Suprapubic skin (tissue), 3 donors: ENCODE results near the gene NDN.

Experiments
- CTCF ChIP-seq, 2 donors: fragments of 200-600 bp in 1 of 2; fragments of 450-650 bp in 1 of 2; sonication (generic) in 1 of 2; IDR thresholded peaks; one replicate each; pipeline ENCODE4 v1.5.1; 2016 to 2019; ENCODE audit warnings: antibody characterized with exemption in 2 of 2, mild to moderate bottlenecking in 1 of 2, moderate library complexity in 1 of 2
- POLR2AphosphoS5 ChIP-seq, 3 donors: sonication (generic); formaldehyde crosslinking; IDR thresholded peaks; one replicate each; pipeline ENCODE4 v1.6.1; 2017; ENCODE audit warnings: antibody characterized with exemption in 3 of 3

DNA sequence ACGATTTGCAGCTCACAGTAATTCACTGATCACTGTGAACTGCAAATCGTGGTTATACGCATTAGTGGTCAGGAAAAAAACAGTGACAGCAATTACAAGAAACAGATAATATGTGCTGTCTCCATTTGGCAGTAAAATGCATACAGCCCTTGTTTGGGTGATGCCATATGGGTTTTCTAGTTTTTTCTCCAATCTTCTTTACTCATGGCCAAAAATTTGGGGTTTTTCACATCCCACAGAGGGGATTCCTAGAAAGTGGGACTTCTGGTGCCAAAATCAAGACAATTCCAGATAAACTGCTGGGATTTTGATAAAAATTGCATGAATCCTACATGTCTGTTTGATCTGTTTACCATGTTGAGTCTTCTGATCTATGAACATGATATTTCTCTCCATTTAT lies 15.6 kb downstream of the NDN start:
- TF ChIP-seq POLR2AphosphoS5 (IDR thresholded peaks at IDR 0.05) (no peak), CTCF (IDR thresholded peaks at IDR 0.05) (no peak)
